Measurements from ENCODE around the gene ARHGAP12. TPM values are rescaled to one million over a fixed set of nuclear protein-coding genes. Genes with fewer than 3 reads are reported as not detected.

The ARHGAP12 gene, protein sequence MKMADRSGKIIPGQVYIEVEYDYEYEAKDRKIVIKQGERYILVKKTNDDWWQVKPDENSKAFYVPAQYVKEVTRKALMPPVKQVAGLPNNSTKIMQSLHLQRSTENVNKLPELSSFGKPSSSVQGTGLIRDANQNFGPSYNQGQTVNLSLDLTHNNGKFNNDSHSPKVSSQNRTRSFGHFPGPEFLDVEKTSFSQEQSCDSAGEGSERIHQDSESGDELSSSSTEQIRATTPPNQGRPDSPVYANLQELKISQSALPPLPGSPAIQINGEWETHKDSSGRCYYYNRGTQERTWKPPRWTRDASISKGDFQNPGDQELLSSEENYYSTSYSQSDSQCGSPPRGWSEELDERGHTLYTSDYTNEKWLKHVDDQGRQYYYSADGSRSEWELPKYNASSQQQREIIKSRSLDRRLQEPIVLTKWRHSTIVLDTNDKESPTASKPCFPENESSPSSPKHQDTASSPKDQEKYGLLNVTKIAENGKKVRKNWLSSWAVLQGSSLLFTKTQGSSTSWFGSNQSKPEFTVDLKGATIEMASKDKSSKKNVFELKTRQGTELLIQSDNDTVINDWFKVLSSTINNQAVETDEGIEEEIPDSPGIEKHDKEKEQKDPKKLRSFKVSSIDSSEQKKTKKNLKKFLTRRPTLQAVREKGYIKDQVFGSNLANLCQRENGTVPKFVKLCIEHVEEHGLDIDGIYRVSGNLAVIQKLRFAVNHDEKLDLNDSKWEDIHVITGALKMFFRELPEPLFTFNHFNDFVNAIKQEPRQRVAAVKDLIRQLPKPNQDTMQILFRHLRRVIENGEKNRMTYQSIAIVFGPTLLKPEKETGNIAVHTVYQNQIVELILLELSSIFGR
- 43.3 and 47.3 TPM in 2 replicates for total RNA-seq (2014; rRNA removed; shearing (Covaris generic))
- polyA plus RNA-seq (2016; fragmentation: Nextera tagmentation; extraction: Ambion mirVana) = 20.1 and 20.3 TPM in 2 replicates

DNA sequence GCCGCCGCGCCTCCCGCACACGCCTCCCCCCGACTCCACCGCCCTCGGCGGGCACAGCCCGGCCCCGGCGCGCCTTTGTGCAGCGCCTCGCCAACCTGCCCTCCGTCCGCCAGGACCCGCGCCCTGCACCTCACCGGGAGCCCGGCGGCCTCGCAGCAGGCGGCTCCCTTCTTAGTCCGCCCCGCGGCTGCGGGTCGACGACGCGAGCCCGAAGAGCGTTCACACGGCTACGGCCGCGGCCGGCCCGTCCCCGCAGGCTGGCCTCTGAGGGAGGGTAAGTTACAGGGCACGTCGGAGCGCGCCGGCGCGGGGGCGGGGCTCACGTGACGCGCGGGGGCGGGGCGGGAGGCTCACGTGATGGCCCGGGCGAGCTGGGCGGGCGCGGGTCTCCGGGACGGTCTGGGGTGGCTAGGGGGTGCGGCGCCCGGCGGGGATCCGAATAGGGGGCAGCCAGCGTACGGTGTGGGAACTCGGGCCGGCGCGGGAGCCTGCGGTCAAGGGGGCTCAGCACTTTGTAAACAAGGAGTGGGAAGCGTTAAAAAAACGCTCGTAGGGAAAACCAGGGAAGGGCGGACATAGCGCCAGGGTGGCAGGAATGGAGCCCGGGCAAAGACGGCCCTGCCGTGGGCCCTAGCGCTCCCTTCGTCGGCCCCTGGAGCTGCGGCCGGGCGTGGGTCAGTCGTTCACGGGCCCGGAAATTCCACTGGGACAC is at the start of gene ARHGAP12:
TSS of gene ARHGAP12 (minus strand) at position 283 of the 712 bp plus-strand sequence. CDS start 19,976 bp downstream, outside the sequence.
- DNase-seq = peak; percentile 95
- H3K27me3 ChIP-seq (replicated peaks; ENCODE audit: insufficient read depth) = no peaks in the 10 kb centered on the region
- H3K4me1 ChIP-seq (ENCODE audit: insufficient read depth) = peaks cover 34% of the 10 kb centered on the region
- no peak for TF ChIP-seq EZH2 (IDR thresholded peaks at IDR 0.05; ENCODE audit: insufficient read depth, poor library complexity, severe bottlenecking)
- no peak for TF ChIP-seq EZH2phosphoT487 (IDR thresholded peaks at IDR 0.05; ENCODE audit: insufficient read depth, low read depth)
- peak within 1 kb of the TSS; percentile 93 for H3K27ac ChIP-seq
- H3K79me2 ChIP-seq (ENCODE audit: insufficient read depth) = peaks cover 51% of the 10 kb centered on the region
- peak within 1 kb of the TSS; percentile 93 for H2AFZ ChIP-seq
- peak within 1 kb of the TSS; percentile 89 for H3K4me3 ChIP-seq
- peak within 1 kb of the TSS; percentile 96 for H3K9ac ChIP-seq
- peaks cover 11% of the 10 kb centered on the region; the same call in 1 of the 2 replicates for H4K20me1 ChIP-seq (ENCODE audit: insufficient read depth)
- peak within 1 kb of the TSS; percentile 98 for H3K4me2 ChIP-seq (ENCODE audit: unreplicated experiment)
- H3F3A ChIP-seq (ENCODE audit: insufficient read depth) = peaks cover 29% of the 10 kb centered on the region
- 1% methylated on average over 62 to 79 of the region's 92 CpGs for WGBS, 2 experiments (ENCODE audit: low coverage in 1 of 2, low lambda C conversion rate in 2 of 2, missing lambda C conversion rate in 2 of 2)
- in situ Hi-C loops (cut with MboI) = no loop called here
- H3K9me3 ChIP-seq (ENCODE audit: low read depth) = no peaks in the 10 kb centered on the region
- H3K9me2 ChIP-seq (ENCODE audit: insufficient read depth) = no peaks in the 10 kb centered on the region
- H3K36me3 ChIP-seq (ENCODE audit: low read depth) = no peaks in the 10 kb centered on the region

DNA sequence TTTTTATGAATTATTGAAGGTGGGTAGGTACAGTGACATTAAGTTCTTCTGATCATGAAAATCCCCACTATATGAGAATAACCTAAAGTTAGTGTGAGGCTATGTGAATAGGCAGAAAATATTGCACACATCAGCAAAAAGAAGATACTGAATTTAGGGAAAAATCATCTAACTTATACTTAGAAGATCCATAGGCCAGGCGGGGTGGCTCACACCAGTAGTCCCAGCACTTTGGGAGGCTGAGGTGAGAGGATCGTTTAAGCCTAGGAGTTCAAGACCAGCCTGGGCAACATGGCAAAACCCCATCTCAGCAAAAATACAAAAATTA is 49.5 kb upstream of the ARHGAP12 start:
- H3K27me3 ChIP-seq (replicated peaks; ENCODE audit: insufficient read depth) = no peaks in the 10 kb centered on the region
- H3K4me3 ChIP-seq = no peak overlapping the region
- H3F3A ChIP-seq (ENCODE audit: insufficient read depth) = peaks cover 3% of the 10 kb centered on the region; the same call in 1 of the 2 replicates
- no peak overlapping the region for H3K9ac ChIP-seq
- no peaks in the 10 kb centered on the region for H3K79me2 ChIP-seq (ENCODE audit: insufficient read depth)
- no peak for DNase-seq
- H3K4me2 ChIP-seq (ENCODE audit: unreplicated experiment) = no peak overlapping the region
- TF ChIP-seq EZH2 (IDR thresholded peaks at IDR 0.05; ENCODE audit: insufficient read depth, poor library complexity, severe bottlenecking) = no peak
- no peak for TF ChIP-seq EZH2phosphoT487 (IDR thresholded peaks at IDR 0.05; ENCODE audit: insufficient read depth, low read depth)
- H3K9me3 ChIP-seq (ENCODE audit: low read depth) = no peaks in the 10 kb centered on the region
- peak overlapping the region; percentile 43 for H3K27ac ChIP-seq
- H3K9me2 ChIP-seq (ENCODE audit: insufficient read depth) = no peaks in the 10 kb centered on the region
- no peaks in the 10 kb centered on the region for H4K20me1 ChIP-seq (ENCODE audit: insufficient read depth)
- no peak overlapping the region for H2AFZ ChIP-seq
- in situ Hi-C loops (cut with MboI) = no loop called here
- WGBS, 2 experiments (ENCODE audit: low coverage in 1 of 2, low lambda C conversion rate in 2 of 2, missing lambda C conversion rate in 2 of 2) = 93 to 100% methylated on average over 2 of the region's 2 CpGs
- peaks cover 12% of the 10 kb centered on the region for H3K4me1 ChIP-seq (ENCODE audit: insufficient read depth)
- no peaks in the 10 kb centered on the region for H3K36me3 ChIP-seq (ENCODE audit: low read depth)

DNA sequence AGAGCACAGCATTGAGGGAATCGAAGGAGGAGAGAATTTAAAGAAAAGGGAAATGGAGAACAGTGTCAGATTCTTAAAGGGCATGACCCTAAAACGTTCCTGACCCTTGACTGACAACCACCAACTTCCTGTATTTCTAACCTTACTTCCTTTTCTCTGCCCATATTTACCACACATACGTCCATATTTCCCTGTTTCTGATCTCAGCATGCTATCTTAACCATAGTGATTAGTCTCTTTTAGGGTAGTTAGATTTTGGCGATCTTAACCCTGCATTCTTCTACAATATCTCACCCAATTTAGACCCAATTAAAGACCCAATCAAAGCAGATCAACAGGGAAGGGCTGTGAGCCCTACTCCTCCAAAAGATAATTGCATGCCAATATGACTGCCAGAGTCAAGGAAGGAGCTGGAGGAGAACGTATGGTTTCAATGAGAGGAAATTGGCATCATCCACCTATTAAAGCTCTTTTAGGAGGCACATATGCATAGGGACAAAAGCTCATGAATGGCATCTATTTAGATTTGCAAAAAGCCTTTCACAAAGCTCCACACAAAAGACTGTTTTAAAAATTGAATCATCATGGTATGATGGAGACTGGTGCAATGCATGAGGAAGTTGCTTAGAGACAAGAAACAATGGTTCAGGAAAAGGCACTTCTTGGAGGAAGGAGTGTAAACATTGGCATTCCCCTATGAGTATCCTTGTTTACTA is 49.0 kb upstream of the ARHGAP12 start:
- TF ChIP-seq EZH2 (IDR thresholded peaks at IDR 0.05; ENCODE audit: insufficient read depth, poor library complexity, severe bottlenecking) = no peak
- no peak for TF ChIP-seq EZH2phosphoT487 (IDR thresholded peaks at IDR 0.05; ENCODE audit: insufficient read depth, low read depth)

More for the DNA sequence above, 49.0 kb upstream of the ARHGAP12 start:
- Histone ChIP-seq H3K9ac (no peak overlapping the region), H3K79me2 (ENCODE audit: insufficient read depth) (no peaks in the 10 kb centered on the region), H3K9me2 (ENCODE audit: insufficient read depth) (no peaks in the 10 kb centered on the region), H3K36me3 (ENCODE audit: low read depth) (no peaks in the 10 kb centered on the region), H3K4me1 (ENCODE audit: insufficient read depth) (peaks cover 12% of the 10 kb centered on the region), H3K9me3 (ENCODE audit: low read depth) (no peaks in the 10 kb centered on the region), H3F3A (ENCODE audit: insufficient read depth) (peaks cover 3% of the 10 kb centered on the region; the same call in 1 of the 2 replicates), H3K4me2 (ENCODE audit: unreplicated experiment) (peak overlapping the region; percentile 1), H2AFZ (no peak overlapping the region), H3K27me3 (replicated peaks; ENCODE audit: insufficient read depth) (no peaks in the 10 kb centered on the region), H3K4me3 (no peak overlapping the region), H3K27ac (peak overlapping the region; percentile 43), H4K20me1 (ENCODE audit: insufficient read depth) (no peaks in the 10 kb centered on the region)
- 69 to 71% methylated on average over 5 of the region's 5 CpGs for WGBS, 2 experiments (ENCODE audit: low coverage in 1 of 2, low lambda C conversion rate in 2 of 2, missing lambda C conversion rate in 2 of 2)
- peak; percentile 82 for DNase-seq
- in situ Hi-C loops (cut with MboI) = no loop called here
